GM21526 (cell line): Measurements from ENCODE around the gene GPR132.
A peak's percentile ranks its signal among the peaks of the same experiment; 100 is the strongest.
"Not testable (repeated sequence)": the region's sequence is repeated elsewhere in the genome, so short reads cannot be mapped to it uniquely, and the experiment has no call there.

Source experiments
- ATAC-seq: cut with Tn5 transposase; IDR thresholded peaks from one replicate; pipeline ENCODE4 v1.9.1; 2021; ENCODE audit warnings: moderate library complexity; ENCODE audit not compliant: unreplicated experiment, low FRiP score

Gene GPR132

DNA sequence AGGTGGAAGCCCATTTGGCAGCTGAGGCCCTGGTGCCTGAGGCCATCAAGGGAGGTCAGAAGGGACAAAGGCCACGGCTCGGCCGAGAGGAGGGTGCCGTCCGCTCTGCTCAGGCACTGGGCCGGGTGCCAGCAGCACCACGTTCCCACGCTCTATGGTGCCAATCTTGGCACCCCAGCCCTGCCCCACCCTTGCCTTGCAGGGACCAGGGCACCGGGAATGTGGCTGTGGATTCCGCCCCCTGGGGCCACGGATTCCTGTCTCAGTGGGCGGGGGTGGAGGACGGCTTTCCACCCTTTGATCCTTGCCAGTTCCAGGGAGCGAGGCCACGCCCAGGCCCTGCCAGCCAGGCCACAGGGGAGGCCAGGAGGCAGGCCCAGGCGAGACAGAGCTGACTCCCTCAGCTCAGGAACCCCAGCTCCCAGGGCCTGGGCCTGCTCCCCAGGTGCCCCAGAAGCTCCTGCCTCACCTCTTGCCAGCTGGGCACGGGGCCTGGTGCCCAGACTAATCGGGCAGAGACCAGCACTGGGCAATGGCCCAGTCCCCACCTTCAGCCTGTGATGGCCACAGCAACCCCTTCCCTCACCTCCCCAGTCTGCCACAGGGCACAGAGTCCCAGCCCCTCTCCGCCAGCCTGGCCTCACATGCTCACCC, 26.4 kb upstream of the GPR132 start:
- no peak for ATAC-seq

DNA sequence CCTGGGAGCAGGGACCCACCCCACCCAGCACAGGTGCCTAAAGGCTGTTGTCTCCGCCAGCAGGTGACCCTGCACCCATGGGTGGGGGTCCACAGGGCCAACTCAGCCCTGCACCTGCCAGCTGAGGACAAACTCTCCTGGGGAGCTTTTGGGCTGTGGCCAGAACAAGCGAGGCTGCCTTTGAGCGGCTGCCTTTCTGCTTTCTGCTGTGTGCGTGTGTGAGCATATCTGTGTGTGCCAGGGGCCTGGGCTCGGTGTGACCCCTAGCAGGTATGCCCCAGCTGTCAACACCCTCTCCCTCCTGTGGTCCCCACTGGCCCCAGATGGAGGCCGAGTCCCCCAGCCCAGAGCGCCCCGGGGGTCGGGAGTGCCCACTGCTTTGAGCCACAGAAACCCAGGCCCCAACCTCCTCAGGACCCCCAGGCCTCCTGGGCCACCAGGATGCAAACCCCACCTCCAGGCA, 25.9 kb upstream of the GPR132 start:
- ATAC-seq, result no peak

DNA sequence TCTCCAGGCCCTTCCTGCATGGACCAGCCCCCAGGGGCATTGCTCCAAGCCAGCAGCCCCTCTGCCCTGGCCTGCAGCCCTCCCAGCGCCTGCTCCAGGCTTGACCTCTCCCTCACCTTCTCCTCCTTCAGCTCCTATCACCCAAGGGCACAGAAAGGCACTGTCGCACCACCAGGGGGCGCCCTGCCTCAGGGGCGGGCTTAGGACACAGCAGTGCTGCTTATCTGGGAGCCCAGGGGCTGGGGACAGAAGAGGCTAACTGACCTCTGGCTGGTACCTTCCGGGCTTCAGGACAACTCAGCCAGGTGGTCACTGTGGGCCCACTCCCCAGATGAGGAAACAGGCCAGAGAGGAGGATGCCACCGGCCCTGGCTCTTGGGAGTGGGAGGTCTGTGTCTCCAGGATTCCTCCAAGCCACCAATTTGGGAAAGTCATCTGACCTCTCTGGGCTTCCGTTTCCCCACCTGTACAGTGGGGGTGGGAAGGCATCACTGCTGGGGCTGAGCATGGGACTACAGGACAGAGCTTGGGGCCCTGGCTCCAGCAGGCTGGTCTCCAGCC, 25.3 kb upstream of the GPR132 start:
- ATAC-seq, result peak; percentile 41

DNA sequence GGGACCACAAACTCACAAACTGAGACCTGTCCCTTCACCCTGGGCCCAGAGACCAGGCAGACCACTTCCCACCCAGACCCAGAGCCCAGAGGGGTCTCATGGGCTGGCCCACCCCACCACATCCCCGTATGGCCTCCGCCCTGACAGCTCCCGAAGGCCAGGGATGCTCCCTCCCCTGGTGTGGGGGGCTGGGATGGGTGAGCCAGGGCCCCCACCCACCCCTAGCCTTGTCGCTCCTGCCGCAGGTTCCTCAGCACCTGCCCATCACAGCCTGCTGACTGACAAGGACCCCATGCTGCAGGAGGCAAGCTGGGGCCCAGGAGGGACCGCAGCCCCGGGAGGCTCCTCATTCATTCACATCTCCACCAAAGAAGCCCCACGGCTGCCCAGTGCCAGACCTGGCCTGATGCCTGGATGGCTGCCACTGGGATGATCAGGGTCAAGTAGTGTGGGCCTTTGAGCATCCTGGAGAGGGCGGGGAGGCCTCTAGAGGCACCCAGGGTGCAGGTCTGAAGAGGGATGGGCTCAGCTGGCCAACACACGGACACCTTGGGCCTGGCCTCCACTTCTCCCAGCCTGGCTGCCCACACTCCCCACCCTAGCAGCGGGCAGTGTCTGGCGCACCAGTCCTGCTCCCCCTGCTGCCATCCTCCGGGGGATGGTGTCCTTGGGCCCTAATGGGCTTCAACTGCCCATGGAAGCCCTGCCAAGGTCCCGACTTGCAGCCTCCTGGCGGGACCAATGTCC, 24.7 kb upstream of the GPR132 start:
- ATAC-seq, result no peak

DNA sequence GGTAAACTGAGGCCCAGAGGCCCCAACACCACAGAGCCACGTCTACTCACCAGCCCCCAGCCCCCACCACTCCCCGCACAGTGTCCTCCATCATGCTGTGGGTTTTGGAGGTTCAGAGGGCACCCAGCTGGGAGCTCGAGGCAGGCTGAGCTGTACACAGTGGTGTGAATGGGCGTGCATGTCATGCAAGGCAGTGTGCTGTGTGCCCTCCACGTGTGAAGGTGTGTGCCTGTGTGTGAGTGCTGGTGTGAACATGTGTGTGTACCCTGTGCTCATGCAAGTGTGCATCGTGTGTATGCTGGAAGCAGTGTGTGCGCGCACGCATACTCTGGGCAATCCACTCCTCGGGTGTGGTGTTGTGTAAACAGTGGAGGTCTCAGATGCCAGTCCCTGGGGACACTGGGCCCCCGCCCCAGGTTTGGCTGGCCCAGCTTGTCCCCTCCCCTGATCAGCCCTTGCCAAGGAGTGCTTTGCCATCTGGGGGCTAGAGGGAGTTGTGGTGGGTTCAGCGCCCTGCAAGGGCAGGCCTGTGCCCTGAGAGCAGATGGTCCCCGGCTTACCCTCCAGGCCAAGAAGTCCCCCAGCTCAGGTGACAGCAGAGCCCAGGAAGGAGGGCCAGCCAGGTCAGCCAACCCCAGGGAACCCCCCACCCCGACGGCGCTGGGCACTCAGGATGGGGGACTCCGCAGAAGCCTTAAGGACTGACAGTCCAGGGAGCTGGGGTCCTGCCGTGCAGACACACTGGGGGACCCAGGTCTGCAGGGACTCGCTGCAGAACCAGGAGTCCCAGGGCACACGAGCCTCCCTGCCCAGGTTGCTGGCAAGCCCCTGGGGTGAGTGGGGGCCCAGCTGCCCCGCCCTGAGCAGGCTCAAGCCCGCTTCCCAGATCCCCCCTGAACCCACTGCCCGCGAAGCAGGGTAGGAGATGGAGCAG, 23.8 kb upstream of the GPR132 start:
- ATAC-seq, result no peak

DNA sequence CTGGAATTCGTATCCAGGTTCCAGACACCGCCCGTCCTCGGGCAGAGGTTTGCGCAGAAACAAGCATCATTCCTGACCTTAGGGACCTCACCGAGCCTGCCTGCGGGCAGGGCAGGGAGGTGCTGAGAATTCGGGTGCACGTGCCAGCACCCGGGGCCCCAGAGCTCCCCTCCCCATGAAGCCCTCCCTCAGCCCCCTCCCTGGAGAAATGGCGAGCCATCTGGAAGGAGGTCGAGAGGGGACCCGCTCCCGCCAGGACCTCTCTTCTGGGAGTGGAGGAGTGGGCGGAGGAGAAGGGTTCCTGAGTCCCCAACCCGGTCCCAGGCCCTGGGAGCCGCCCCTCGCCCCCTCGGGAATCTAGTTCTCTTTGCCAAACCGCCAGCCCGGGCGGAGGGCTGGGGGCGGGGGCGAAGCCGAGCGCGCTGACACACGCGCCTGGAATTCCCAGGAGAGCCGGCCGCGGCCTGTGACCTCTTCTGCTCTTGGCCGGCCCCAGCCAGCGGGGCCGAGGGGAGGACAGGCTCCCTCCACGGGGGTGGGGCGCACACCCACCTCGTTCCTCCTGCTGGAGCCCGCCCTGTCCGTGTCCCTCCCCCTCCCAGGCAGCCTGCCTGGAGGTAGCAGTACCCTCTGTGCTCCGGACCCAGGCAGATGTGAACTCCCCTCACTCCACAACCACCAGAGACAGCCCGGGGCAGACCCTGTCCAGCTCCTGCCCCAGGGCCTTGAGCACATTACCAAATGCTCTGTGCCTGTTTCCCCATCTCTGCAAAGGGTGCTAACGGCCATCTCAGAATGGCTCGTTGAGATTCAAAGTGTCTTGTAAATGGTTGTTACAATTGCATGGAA, 23.0 kb upstream of the GPR132 start:
- ATAC-seq, result no peak

DNA sequence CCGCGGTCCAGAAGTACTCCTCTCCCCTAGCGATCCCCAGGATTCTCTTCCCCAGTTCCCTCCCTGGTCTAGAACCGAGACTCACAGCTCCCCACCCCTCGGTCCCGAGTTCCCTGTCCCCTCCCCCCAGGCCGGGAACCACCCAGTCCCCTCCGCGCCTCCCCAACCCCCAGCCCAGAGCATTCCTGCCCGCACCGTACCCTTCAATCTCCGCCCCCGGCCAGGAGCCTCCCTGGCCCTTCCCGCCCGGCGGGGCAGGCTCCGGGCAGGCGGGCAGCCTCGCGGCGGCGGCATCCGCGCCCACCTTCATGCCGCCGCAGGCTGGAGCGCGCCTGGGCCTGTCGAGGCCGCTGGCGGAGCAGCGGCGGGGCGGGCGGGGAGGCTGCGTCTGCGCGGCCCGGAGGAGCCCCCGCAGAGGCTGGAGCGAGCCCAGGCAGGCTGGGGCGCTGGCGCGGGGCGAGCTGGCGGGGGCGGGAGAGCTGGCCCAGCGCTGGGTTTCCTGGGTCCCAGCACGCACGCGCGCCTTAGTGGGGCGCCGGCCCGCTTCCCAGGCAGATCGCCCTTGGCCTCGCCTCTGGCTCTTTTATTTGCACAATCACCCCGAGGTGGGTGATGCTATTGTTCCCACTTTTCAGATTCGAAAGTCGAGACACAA, 22.2 kb upstream of the GPR132 start:
- no peak for ATAC-seq

DNA sequence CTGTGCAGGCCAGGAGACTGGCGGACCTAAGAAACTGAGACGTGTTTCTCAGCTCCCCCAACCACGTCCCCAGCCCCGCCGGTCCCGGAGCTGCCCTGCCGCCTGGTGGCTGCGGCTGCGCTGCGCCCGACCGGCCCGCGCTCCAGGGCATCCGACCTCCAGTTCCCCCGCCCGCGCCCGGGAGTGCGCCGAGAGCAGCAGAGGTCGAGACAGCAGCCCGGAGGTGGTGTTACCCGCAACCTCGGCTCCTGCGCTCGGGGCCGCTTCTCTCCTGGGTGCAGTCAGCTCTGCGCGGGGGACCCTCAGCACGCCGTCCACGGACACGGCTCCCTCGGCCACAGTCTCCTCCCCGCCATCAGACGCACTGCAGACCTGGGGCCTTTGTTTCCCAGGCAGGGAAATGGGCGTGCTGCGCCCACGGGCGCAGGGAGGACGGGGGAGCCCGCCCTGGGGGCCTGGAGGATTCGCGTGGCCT, 21.6 kb upstream of the GPR132 start:
- ATAC-seq, result peak; percentile 53

DNA sequence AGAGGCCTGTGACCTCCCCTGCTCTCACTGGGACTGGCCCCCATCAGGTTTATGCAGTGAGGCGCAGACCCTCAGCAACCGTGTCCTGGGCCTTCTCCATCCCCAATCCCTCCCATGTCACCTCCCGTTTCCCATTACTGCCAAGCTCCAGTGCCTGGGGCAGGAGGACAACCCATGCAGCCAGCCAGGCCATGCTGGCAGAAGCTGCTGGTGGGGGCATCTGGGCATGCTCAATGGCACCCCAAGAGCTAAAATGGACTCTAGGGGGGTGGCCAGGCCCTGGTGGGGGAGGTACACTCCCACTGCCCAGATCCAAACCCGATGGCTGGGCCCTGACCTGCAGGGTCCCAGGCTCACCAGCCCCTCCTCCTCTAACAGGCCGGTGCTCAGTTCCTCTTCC, 20.5 kb upstream of the GPR132 start:
- ATAC-seq, result no peak

DNA sequence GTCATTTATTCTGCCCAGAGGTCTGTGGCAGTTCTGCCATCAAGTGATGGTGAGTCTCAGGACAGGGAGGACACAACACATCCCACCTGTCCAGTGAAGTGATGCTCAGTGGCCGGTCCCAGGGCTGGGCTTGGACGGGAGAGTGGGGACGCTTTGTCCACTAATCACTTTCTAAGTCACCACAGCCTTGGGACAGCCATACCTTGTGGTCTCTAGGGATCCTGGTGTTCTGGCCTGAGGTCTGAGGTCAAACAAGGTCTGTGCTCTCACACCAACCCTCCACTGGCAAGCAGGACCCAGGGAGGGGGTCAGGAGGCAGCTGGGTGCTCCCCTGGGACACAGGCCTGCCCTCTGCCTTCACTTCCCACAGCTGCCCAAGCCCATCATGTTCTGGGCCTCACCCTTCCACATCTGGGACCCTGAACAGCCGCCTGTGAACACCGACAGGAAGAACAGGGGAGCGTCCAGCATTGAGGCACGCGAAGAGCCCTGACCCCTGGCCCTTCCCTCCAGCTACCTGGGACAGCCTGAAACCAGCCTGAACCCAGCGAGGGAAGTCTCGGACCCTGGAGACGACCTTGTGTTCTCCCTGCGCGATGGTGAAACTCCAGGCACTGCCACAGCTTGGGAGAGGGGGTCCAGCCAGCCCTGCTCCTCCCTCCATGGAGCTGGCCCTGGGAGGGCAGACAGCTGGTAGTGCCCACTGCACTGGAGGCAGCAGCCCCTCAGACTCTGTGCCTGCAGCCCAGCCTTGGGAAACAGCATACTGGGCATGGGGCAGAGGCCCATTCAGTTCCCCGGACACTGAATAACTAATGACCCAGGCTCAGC, 19.7 kb upstream of the GPR132 start:
- no peak for ATAC-seq

DNA sequence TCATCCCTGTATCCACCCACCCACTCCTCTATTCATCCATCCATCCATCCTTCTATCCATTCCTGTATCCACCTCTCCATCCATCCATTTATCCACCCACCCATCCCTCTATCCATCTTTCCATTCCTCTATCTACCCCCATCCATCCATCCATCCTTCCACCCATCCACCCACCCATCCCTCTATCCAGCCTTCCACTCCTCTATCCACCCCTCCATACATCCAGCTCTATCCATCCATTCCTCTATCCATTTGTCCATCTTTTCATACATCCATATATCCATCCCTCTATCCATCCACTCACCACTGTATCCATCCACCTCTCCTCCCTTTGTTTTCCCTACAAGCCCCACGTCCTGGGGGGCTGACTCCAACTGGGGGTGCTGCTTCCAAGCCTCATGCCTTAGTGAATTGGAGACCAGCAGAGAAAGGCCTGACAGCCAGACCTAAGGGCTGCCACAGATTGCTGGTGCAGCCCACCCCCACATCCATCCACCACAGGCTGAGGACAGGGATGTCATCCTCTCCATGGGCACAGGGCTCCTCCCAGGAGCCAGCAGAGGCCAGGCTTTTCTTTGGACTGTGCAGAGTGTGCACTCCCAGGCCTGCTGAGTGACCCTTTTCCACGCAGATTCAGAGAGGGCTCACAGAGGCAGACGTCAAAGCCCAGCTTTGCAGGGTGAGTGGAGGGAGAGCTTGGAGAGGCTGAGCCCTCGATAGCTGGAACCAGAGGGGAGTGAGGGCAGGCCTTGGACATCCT, 18.9 kb upstream of the GPR132 start:
- no peak for ATAC-seq

DNA sequence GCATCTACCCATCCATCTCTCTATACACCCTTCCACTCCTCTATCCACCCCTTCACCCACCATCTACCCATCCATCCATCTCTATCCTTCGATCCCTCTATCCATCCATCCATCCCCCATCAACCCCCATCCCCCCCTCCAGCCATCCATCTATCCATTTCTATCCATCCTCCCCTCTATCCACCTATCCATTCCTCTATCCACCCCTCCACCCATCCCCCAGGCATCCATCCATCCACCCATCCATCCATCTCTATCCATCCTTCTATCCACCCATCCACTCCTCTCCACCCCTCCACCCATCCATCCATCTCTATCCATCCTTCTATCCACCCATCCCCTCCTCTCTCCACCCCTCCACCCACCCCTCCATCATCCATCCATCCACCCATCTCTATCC, 17.5 kb upstream of the GPR132 start:
- no peak for ATAC-seq

DNA sequence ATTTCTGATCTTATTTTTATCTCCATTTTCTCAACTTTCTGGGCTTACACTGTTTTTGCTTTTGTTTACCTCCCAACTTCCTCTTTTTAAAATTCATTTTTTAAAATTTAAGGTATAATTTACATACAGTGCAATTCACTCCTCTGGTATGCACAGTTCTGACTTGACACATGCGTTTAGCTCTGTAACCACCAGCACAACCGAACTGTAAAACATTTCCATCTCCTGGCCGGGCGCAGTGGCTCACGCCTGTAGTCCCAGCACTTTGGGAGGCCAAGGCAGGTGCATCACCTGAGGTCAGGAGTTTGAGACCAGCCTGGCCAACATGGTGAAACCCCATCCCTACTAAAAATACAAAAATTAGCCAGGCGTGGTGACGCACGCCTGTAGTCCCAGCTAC, 16.2 kb upstream of the GPR132 start:
- ATAC-seq, result not testable (repeated sequence)

DNA sequence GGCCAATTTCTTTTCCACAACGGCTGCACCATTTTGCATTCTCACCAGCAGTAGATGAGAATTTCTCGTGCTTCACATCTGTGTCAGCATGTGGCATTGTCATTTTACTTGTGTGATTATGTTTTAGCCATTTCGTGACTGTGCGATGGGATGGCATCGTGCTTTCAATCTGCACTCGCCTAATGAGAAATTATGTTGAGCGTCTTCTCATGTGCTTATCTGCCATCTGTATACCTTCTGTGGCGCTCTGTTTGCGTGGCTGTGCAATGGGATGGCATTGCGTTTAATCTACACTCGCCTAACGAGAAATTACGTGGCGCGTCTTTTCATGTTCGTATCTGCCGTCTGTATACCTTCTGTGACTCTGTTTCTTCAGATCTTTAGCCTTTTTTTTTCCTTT, 14.9 kb upstream of the GPR132 start:
- no peak for ATAC-seq

DNA sequence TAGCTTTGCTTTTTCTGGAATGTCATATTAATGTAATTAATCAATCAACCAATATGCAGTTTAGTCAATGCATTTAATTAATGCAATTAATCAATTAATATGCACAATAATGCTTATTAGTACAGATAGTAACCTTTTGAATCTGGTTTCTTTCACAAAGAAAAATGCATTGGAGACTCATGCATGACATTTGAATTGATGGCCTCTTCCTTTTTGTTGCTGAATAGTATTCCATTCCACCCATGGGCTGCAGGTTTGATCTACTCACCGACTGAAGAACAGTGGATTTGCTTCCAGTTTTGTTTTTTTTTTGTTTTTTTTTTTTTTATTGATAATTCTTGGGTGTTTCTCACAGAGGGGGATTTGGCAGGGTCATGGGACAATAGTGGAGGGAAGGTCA, 13.1 kb upstream of the GPR132 start:
- ATAC-seq, result no peak

DNA sequence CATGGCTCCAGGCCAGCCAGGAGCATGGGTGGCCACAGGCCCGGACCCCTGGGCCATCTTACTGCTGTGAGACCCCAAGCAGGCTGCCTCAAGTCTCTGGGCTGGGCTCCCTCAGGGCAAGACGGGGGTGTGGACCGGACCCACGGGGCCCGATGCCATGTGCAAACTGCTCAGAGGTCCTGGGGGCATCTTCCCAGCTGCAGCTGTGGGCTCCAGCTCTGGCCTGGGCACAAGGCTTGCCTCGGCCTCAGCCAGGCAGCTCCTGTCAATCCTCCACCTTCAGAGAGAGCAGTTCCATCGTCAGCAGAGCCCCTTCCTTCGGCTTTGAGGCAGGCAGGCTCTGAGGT, 12.4 kb upstream of the GPR132 start:
- no peak for ATAC-seq

DNA sequence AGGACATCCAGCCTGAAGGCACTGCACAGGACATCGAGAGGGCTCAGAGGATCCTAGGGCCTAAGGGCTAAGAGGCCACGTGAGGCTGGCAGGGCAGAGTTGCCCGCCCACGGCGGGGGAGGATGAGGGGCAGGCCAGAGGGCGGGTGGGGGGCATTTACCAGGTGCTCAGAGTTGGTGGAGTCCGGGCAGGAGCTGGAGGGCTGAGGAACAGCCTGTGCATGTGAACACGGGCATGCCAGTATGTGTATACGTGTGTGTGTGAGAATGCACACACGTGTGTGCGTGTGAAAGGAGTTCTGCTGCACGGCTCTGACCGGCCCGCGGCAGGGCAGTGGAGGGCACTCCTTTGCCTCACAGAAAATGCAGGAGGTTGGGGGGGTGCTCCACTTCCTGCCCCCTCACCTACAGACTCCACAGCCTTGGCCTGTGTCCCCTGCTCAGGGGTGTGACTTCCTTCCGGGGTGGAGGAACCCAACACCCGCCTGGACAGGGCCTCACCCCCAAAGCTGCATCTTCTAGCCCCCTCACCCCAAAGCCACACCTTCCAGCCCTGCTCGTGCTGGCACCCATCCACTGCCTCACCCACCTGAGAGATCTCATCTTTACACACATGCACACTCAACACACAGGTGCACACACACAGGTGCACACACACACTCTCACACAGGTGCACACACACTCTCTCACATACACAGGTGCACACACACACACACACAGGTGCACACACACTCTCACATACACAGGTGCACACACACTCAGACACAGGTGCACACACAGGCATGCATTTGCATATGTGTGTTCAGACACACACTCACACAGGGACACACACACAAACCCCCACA, 11.8 kb upstream of the GPR132 start:
- no peak for ATAC-seq
